GM19455 (cell line): ENCODE results near the gene ANO9.

Source experiments
- ATAC-seq: cut with Tn5 transposase; IDR thresholded peaks from one replicate; pipeline ENCODE4 v1.9.1; 2021; ENCODE audit not compliant: unreplicated experiment

The ANO9 gene

GRCh38 chr11:452916-453527, 11.2 kb upstream of the ANO9 start:
- no peak for ATAC-seq

- ATAC-seq: no peak
Observed at GRCh38 chr11:452203-452744, 10.5 kb upstream of the ANO9 start.

GRCh38 chr11:451738-452137, 9.9 kb upstream of the ANO9 start:
- no peak for ATAC-seq

GRCh38 chr11:450809-451451, 9.1 kb upstream of the ANO9 start:
- ATAC-seq: no peak

GRCh38 chr11:449889-450808, 8.3 kb upstream of the ANO9 start, which contains the start of gene PTDSS2:
Gene PTDSS2, plus strand, starts transcription at chr11:450279. Its CDS starts 177 bp downstream, at chr11:450456.
- peak; percentile 68 for ATAC-seq

GRCh38 chr11:447923-448731, 6.3 kb upstream of the ANO9 start:
- peak; percentile 46 for ATAC-seq

GRCh38 chr11:446891-447290, 5.1 kb upstream of the ANO9 start:
- ATAC-seq: no peak

- ATAC-seq: no peak
Observed at GRCh38 chr11:445765-446588, 4.2 kb upstream of the ANO9 start.

GRCh38 chr11:444396-445144, 2.8 kb upstream of the ANO9 start:
- ATAC-seq: no peak

GRCh38 chr11:443542-444199, 1.9 kb upstream of the ANO9 start:
- no peak for ATAC-seq

GRCh38 chr11:442611-443081, 835 bp upstream of the ANO9 start:
- no peak for ATAC-seq

- ATAC-seq: no peak
Observed at GRCh38 chr11:441043-441417, 781 bp downstream of the ANO9 start.

- ATAC-seq: no peak
Observed at GRCh38 chr11:440065-441042, 1.5 kb downstream of the ANO9 start.

GRCh38 chr11:439315-440064, 2.3 kb downstream of the ANO9 start:
- ATAC-seq: no peak

- no peak for ATAC-seq
Observed at GRCh38 chr11:438101-438844, 3.5 kb downstream of the ANO9 start.
